ENCODE measurements around the gene VMAC.
"Not testable (repeated sequence)": the region's sequence is repeated elsewhere in the genome, so short reads cannot be mapped to it uniquely, and the experiment has no call there.

VMAC gene

DNA sequence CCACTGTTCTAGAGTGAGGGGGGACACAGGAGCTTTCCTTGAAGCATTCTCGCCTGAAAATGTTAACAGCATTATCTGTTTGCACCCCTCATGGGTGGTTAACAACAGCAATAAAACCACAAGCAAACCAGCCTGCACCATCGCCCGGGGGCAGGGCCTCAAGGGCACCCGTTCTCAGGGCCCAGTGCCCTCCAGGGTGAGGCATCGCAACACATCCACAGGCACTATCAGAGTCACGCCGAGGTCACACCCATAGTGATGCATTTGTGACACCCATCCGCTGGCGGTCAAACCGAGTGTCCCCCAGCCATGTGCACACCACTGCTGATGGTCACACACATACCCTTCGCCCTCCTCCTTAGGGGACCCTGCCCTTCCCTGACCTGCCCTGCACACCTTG is 38.9 kb upstream of the VMAC start:
- no peak overlapping the region for H3K4me3 ChIP-seq (replicated peaks; ENCODE audit: low read depth, low read length)
- no peak for DNase-seq (ENCODE audit: extremely low read depth, low read depth)
- no peak for TF ChIP-seq CTCF (IDR thresholded peaks at IDR 0.05; ENCODE audit: low read depth, low read length, missing control alignments)

GRCh38 chr19:5867201-5868136 is 37.2 kb upstream of the VMAC start:
- no peak for DNase-seq (ENCODE audit: extremely low read depth, low read depth)
- TF ChIP-seq CTCF (IDR thresholded peaks at IDR 0.05; ENCODE audit: low read depth, low read length, missing control alignments), result no peak
- H3K4me3 ChIP-seq (replicated peaks; ENCODE audit: low read depth, low read length), result no peak overlapping the region

- no peak overlapping the region for H3K4me3 ChIP-seq (replicated peaks; ENCODE audit: low read depth, low read length)
- DNase-seq (ENCODE audit: extremely low read depth, low read depth), result no peak
- TF ChIP-seq CTCF (IDR thresholded peaks at IDR 0.05; ENCODE audit: low read depth, low read length, missing control alignments), result no peak
Observed at GRCh38 chr19:5870986-5871394, 33.7 kb upstream of the VMAC start.

DNA sequence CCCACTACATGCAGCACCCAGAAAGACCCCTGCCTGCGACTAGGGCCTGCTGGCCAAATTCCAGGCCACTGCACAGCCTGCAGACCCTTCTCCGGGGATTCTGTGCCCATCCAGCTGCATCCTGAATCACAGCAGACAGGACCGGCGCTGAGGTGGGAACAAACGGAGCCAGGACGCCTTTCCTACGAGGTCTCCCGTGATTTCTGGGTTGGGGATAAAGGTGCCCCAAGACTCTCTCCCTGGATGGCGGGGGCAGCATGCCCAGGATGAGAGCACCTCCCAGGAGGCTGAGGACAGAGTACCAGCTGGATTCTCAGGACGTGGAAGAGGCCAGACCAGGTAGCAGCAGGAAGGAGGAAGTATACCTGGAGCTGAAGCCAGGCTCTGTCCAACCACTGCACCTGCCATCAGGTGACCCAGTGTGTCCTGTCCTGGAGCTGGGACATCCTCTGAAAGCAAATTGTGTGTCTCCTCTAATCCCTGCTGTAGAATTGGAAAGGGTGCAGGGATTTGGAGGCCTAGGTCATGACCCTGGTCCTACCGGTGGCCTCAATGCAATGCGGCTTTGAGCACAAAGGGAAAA is 31.0 kb upstream of the VMAC start:
- no peak for DNase-seq (ENCODE audit: extremely low read depth, low read depth)
- TF ChIP-seq CTCF (IDR thresholded peaks at IDR 0.05; ENCODE audit: low read depth, low read length, missing control alignments), result no peak
- H3K4me3 ChIP-seq (replicated peaks; ENCODE audit: low read depth, low read length), result no peak overlapping the region

DNA sequence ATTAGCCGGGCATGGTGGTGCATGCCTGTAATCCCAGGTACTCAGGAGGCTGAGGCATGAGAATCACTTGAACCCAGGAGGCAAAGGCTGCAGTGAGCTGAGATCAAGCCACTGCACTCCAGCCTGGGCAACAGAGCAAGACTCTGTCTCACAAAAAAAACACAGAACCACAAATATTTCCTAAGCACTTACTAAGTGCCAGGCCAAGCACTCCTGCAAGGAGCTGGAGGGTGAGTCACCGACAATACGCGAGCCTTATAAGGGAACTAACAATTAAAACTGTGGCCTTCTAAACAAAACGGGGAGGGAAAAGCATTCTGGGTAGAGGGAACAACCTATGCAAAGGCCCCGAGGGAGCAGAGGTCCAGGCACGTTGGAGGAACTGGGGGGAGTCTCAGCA is 30.2 kb upstream of the VMAC start:
- not testable (repeated sequence) for DNase-seq (ENCODE audit: extremely low read depth, low read depth); H3K4me3 ChIP-seq (replicated peaks; ENCODE audit: low read depth, low read length)

DNA sequence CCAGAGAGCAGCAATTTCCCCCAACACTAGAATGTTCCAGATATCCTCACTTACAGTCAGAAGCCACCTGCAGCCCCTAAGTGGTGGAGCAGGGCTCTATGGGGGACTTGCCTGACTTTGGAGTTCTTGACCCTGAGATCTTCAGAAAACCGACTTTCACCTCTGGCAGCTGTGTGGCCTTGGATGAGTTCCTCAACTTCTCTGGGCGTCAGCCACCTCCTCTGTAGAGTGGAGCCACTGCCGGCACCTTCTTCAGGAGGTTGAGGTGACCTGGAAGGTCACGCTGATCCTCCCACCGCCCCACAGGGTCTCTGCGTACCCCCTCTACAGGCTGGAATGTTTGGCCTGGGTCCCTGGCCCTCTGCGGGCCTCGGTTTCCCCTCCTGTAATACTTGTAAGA is 27.2 kb upstream of the VMAC start:
- no peak for DNase-seq (ENCODE audit: extremely low read depth, low read depth)
- TF ChIP-seq CTCF (IDR thresholded peaks at IDR 0.05; ENCODE audit: low read depth, low read length, missing control alignments), result no peak
- no peak overlapping the region for H3K4me3 ChIP-seq (replicated peaks; ENCODE audit: low read depth, low read length)

DNA sequence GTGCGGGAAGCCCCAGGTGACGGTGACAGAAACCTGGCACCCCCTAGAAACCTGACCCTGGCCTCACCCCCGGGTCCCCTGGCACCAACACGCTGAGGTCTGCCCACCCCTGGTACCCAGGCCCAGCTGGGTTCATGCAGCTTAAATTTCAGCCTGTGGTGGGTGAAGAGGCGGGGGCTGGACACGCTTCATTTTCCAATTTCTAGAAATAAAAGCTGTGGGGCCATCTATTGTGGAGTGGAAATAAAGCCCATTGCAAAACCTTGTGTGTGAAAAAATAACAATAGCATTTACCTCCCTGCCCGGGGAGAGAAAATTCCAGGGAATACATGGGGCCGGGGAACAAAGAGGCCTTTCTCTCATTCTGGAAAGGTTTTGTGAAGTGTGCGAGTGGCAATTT is 26.8 kb upstream of the VMAC start:
- no peak overlapping the region for H3K4me3 ChIP-seq (replicated peaks; ENCODE audit: low read depth, low read length)
- no peak for TF ChIP-seq CTCF (IDR thresholded peaks at IDR 0.05; ENCODE audit: low read depth, low read length, missing control alignments)
- DNase-seq (ENCODE audit: extremely low read depth, low read depth), result no peak
